ENCODE results near the gene POU4F3.

DNA sequence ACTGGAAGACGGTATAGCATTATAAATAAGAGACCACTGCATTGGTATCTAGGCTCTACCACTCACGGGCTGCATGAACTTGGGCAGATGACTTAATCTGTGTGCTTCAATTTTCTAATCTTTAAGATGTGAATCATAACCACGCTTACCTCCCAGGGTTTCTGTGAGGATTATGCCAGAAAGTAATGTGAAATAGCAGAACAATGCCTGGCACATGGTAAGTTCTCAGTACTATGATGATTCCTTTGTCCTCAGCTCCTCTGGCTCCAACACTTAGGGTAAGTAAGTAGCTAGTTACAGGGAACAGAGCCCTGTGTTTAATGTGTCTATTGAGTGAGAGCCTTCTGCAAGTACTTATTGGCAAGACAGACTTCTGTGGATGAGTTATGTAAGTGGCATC is 31.1 kb downstream of the POU4F3 start:
- TF ChIP-seq, protein P1, sequence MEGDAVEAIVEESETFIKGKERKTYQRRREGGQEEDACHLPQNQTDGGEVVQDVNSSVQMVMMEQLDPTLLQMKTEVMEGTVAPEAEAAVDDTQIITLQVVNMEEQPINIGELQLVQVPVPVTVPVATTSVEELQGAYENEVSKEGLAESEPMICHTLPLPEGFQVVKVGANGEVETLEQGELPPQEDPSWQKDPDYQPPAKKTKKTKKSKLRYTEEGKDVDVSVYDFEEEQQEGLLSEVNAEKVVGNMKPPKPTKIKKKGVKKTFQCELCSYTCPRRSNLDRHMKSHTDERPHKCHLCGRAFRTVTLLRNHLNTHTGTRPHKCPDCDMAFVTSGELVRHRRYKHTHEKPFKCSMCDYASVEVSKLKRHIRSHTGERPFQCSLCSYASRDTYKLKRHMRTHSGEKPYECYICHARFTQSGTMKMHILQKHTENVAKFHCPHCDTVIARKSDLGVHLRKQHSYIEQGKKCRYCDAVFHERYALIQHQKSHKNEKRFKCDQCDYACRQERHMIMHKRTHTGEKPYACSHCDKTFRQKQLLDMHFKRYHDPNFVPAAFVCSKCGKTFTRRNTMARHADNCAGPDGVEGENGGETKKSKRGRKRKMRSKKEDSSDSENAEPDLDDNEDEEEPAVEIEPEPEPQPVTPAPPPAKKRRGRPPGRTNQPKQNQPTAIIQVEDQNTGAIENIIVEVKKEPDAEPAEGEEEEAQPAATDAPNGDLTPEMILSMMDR (IDR thresholded peaks at IDR 0.05 in 4 of 5, conservative IDR thresholded peaks at IDR 0.05 in 1 of 5): no peak
- no peak for TF ChIP-seq POLR2A (IDR thresholded peaks at IDR 0.05)

All from gastrocnemius medialis (tissue), 4 donors.